OCI-LY3 (cell line): ENCODE data around the gene TTC7B.

Experiments used
- H2AFZ ChIP-seq: fragments of 200-600, 300-600 bp; shearing (Covaris generic); 2 replicates; pipeline ENCODE4 v1.6.0; 2014; ENCODE audit warnings: antibody characterized with exemption, low read depth, low read length
- H3K27ac ChIP-seq: fragments of 200-600, 300-600 bp; sonication (generic); 2 replicates; pipeline ENCODE4 v1.5.1; 2014; ENCODE audit warnings: mild to moderate bottlenecking, low read length, moderate library complexity, mixed read lengths
- H3K27me3 ChIP-seq: fragments of 200-600, 300-600 bp; sonication (generic); 2 replicates; pipeline ENCODE4 v1.6.1; 2014; ENCODE audit warnings: low read depth, low read length, mixed read lengths
- H3K36me3 ChIP-seq: fragments of 200-600, 300-600 bp; sonication (generic); replicated peaks from 2 replicates; pipeline ENCODE3; 2014; ENCODE audit warnings: low read depth, low read length, mixed read lengths
- H3K4me1 ChIP-seq: fragments of 300-600, 200-600 bp; sonication (generic); 2 replicates; pipeline ENCODE4 v1.6.1; 2014; ENCODE audit warnings: low read length, mixed read lengths
- H3K4me2 ChIP-seq: fragments of 200-600, 300-600 bp; sonication (generic); 2 replicates; pipeline ENCODE4 v1.6.1; 2014; ENCODE audit warnings: low read length, mixed read lengths
- H3K4me3 ChIP-seq: fragments of 300-600, 200-600 bp; sonication (generic); 2 replicates; pipeline ENCODE4 v1.5.1; 2014; ENCODE audit warnings: antibody characterized with exemption, mild to moderate bottlenecking, low read length, moderate library complexity
- H3K79me2 ChIP-seq: fragments of 300-600, 200-600 bp; shearing (Covaris generic); 2 replicates; pipeline ENCODE4 v1.6.1; 2014; ENCODE audit warnings: mild to moderate bottlenecking, low read length, mixed read lengths
- H3K9ac ChIP-seq: fragments of 300-600, 200-600 bp; shearing (Covaris generic); 2 replicates; pipeline ENCODE4 v1.6.0; 2014; ENCODE audit warnings: mild to moderate bottlenecking, low read length, moderate library complexity
- H3K9me3 ChIP-seq: fragments of 200-600, 300-600 bp; shearing (Covaris generic); 2 replicates; pipeline ENCODE4 v1.6.1; 2014; ENCODE audit warnings: low read length, mixed read lengths; ENCODE audit not compliant: insufficient read depth
- H4K20me1 ChIP-seq: fragments of 200-600, 300-600 bp; sonication (generic); 2 replicates; pipeline ENCODE4 v1.6.1; 2016; ENCODE audit warnings: low read length, mixed read lengths; ENCODE audit not compliant: insufficient read depth
- CTCF ChIP-seq: fragments of 200-600, 300-600 bp; sonication (generic); IDR thresholded peaks from 2 replicates; pipeline ENCODE4 v1.5.1; 2014; ENCODE audit warnings: antibody characterized with exemption, low read length, low read depth
- EZH2phosphoT487 ChIP-seq: fragments of 200-600 bp; shearing (Covaris generic); IDR thresholded peaks from 2 replicates; pipeline ENCODE4 v1.6.1; 2018; ENCODE audit warnings: antibody characterized with exemption, mixed run types, low read depth

The TTC7B gene

GRCh38 chr14:90760078-90760444, 56.2 kb downstream of the TTC7B start:
- H4K20me1 ChIP-seq, result no peaks in the 10 kb centered on the region
- no peak overlapping the region for H3K4me2 ChIP-seq
- H3K9me3 ChIP-seq, result 0 out of 2 replicates have a peak, but pooled peaks cover 9% of the 10 kb centered on the region
- H3K4me1 ChIP-seq, result peaks cover 19% of the 10 kb centered on the region
- H2AFZ ChIP-seq, result no peak overlapping the region
- no peak overlapping the region for H3K27ac ChIP-seq
- TF ChIP-seq CTCF, result no peak
- no peak for TF ChIP-seq EZH2phosphoT487
- H3K79me2 ChIP-seq, result no peaks in the 10 kb centered on the region
- no peak overlapping the region for H3K9ac ChIP-seq
- no peaks in the 10 kb centered on the region for H3K36me3 ChIP-seq
- H3K27me3 ChIP-seq, result no peaks in the 10 kb centered on the region
- H3K4me3 ChIP-seq, result no peak overlapping the region

GRCh38 chr14:90759370-90760077, 56.7 kb downstream of the TTC7B start:
- H3K36me3 ChIP-seq, result no peaks in the 10 kb centered on the region
- peak overlapping the region; percentile 63 for H3K27ac ChIP-seq
- H3K27me3 ChIP-seq, result no peaks in the 10 kb centered on the region
- peak overlapping the region; percentile 95 for H3K9ac ChIP-seq
- H3K4me1 ChIP-seq, result peaks cover 19% of the 10 kb centered on the region
- H3K79me2 ChIP-seq, result no peaks in the 10 kb centered on the region
- H4K20me1 ChIP-seq, result no peaks in the 10 kb centered on the region
- TF ChIP-seq EZH2phosphoT487 (no peak), CTCF (no peak)
- peak overlapping the region; percentile 97 for H3K4me2 ChIP-seq
- H3K9me3 ChIP-seq, result 0 out of 2 replicates have a peak, but pooled peaks cover 9% of the 10 kb centered on the region
- H2AFZ ChIP-seq, result peak overlapping the region; percentile 95
- H3K4me3 ChIP-seq, result peak overlapping the region; percentile 93

GRCh38 chr14:90758959-90759358, 57.3 kb downstream of the TTC7B start:
- Histone ChIP-seq H3K4me1 (peaks cover 19% of the 10 kb centered on the region), H4K20me1 (no peaks in the 10 kb centered on the region), H3K36me3 (no peaks in the 10 kb centered on the region), H2AFZ (peak overlapping the region; percentile 95), H3K4me3 (peak overlapping the region; percentile 93), H3K4me2 (peak overlapping the region; percentile 97), H3K9me3 (0 out of 2 replicates have a peak, but pooled peaks cover 9% of the 10 kb centered on the region), H3K27me3 (no peaks in the 10 kb centered on the region), H3K79me2 (no peaks in the 10 kb centered on the region), H3K9ac (peak overlapping the region; percentile 95), H3K27ac (peak overlapping the region; percentile 63)
- no peak for TF ChIP-seq EZH2phosphoT487
- TF ChIP-seq CTCF, result no peak

- peaks cover 19% of the 10 kb centered on the region for H3K4me1 ChIP-seq
- peak overlapping the region; percentile 95 for H3K9ac ChIP-seq
- H3K4me3 ChIP-seq, result peak overlapping the region; percentile 93
- no peaks in the 10 kb centered on the region for H3K36me3 ChIP-seq
- TF ChIP-seq CTCF, result peak; percentile 75
- no peak for TF ChIP-seq EZH2phosphoT487
- H3K9me3 ChIP-seq, result 0 out of 2 replicates have a peak, but pooled peaks cover 7% of the 10 kb centered on the region
- no peaks in the 10 kb centered on the region for H3K27me3 ChIP-seq
- H4K20me1 ChIP-seq, result no peaks in the 10 kb centered on the region
- peak overlapping the region; percentile 63 for H3K27ac ChIP-seq
- no peaks in the 10 kb centered on the region for H3K79me2 ChIP-seq
- H2AFZ ChIP-seq, result peak overlapping the region; percentile 95
- H3K4me2 ChIP-seq, result peak overlapping the region; percentile 97
Measured at GRCh38 chr14:90758028-90758889, 58.0 kb downstream of the TTC7B start.
